GM19397 (cell line): ENCODE measurements around the gene ARNT2.

Experiments
- ATAC-seq: cut with Tn5 transposase; IDR thresholded peaks from one replicate; pipeline ENCODE4 v1.9.1; 2021; ENCODE audit warnings: mild to moderate bottlenecking, moderate library complexity; ENCODE audit not compliant: unreplicated experiment

ARNT2 gene

DNA sequence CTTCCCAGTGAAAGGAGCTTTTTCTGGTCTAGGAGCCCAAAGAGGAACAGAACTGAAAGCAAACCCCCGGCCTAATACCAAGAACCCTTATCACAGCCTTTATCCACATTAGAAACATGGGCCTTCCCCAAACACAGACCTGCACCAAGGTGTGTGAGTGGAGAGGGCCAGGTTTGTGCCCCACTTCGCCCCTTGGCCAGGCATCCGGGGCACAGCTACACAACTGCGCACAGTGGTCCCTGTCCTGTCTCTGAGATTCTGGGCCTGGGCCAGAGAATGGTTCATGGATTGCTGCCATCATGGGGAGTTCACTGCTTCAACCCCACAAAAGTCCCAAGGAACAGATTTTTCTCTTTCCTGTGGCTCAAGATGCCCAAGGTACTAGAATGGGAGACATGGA, 165.5 kb downstream of the ARNT2 start:
- no peak for ATAC-seq

DNA sequence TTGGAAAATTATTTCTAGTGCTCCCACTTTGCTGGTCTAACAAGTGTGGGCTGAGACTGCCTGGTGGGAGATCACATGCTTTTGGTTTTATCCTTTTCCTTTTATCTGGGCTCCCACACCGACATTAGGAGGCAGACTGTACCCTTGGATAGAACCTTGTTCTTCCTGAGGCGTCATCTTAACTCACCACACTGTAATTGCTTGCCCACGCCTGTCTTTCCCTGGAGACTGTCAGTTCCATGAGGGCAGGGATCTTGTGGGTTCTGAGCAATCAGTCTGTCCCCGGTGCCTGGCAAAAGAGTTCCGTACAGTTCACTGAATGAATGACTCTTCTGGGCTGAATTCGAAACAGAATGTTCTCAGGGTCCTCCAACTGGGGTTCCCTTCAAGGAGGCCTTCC, 166.4 kb downstream of the ARNT2 start:
- no peak for ATAC-seq

DNA sequence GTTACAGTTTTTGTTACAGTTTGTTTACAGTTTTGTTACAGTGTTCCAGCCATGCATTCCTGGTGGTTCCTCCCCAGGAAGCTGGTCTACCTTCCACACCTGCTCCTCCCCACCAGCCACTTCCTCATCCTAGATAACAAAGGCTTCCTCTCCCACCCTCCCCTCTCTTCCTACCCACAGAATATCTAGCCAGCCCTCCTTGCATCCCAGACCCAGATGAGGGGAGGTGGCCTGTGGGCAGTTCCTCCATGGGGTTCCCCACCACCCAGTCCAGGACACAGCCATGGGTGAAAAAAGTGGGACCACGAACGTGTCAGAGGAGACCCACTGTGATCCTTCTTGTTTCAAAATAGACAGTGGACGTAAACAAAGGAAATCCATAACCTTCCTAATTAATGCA, 168.2 kb downstream of the ARNT2 start:
- no peak for ATAC-seq

DNA sequence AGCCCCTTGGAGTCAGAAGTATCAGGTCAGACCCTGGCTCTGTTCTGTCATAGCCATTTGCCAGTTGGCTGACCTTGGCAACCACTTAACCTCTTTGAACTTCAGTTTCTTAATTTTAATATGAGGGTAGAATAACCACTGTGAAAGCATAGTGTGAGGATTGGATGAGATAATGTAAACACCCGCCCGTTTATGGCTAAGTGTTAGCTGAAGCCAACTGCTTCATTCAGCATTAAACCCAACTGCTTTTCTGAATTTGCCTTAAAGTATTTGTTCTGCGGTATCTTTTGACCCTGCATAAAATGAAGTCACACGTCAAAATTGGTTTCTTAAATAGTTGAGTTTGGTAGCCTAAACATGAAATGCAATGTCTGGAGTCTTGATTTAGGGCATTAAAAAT, 169.4 kb downstream of the ARNT2 start:
- no peak for ATAC-seq

DNA sequence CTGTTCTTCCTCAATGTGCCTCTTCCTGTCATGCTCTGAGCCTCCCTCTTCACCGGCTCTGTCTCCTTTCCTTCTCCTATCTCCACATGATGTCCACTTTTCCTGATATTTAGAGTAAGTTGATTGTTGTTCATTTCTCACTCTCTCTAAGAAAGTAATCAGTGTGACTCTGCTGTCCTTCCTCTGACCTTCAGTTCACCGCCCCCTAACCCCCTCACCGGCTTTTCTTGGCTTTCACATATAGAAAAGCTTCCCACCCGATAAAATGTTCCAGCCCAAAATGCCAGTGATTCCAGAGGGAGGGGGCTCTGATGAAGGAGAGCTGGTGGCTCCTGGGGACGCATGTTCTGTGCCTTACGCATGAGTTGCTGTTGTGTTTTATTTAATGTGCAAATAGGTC, 170.4 kb downstream of the ARNT2 start:
- ATAC-seq, result no peak

DNA sequence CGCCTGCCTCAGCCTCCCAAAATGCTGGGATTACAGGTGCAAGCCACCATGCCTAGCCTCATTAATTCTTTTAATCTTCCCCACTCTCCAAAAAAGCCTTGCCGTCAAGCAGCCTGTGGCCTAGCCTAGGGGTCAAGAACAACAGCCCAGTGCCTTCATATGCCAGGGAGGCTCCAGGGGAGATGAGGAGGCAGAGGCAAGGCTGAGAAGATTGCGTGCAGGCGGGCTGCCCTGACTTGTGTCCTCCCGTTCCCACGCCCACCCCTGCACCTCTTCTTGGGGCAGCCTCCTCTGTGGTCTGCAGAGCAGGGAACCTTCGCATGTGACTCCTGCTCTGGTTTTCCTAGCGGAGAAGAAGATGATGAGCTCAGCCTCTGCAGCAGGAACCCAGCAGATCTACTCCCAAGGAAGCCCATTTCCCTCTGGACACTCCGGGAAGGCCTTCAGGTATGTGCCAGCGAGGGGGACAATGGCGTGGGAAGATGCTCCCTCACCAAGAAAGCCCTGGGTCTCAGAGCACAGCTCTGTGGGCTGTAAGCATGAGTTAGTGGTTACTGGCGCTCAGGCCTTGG, 172.4 kb downstream of the ARNT2 start:
- ATAC-seq, result no peak

DNA sequence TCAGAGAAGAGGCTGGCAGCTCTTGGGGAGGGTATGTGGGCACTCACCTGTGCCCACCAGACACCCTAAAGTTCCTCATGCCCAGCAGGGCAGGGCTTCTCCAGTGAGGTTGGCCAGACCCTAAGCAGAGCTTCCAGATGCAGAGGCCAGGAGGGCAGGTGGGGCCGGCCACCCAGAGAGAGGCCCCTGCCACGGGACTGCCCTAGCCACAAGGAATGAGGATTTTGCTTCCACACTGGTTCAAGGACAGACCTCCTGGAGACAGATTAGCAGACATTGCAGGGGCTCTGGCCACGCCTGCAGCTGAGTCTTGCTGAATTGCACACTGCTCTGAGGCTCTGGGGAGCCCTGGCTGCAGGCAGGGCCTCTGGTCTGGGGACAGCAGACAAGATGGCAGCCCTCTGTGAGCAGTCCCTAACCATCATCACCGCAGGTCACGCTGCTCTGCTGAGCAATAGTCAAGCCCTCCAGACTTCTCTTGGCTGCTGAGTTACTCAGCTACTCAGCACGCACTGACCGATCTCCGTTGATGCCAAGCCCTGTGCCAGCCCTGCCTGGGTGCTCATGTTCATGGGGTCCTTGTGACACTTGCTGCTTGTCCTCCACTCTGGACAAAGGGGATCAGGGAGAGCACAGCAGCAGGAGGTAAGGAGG, 173.5 kb downstream of the ARNT2 start:
- no peak for ATAC-seq

DNA sequence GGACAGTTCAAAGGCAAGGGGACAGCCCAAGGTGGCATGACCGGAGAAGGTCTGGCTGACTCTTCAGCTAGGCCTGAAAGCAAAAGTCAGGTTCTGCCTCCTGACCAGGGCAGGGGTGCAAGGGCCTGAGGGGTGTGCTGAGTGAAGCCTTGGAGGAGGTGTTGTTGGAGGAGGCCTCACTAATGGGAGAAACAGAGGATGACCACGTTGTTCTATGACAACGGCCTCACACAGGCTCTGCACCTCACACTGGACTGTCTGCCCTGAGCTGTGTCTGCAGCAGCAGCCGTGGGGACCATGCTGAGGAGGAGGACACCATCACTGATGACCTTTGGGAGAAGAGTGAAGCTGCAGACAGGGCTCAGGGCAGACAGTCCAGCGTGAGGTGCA, 174.0 kb downstream of the ARNT2 start:
- ATAC-seq, result no peak

DNA sequence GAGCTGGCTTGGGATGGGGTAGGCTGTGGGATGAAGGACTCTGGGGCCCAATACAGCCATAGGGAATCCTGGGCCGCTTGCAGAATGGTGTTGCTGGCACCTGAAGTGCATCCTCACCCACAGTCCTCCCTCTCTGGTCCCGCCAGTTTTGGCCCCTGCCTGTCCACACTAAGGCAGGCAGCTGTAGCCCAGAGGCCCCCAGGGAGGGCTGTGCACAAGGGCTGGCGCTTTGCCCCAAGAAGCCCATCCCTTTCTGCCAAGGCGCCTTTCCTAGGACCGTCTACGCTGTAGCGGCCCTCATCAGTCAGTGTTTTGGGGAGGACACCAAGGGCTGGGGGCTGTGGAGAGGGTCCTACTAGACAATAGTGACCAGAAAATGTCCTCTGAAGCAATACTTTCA, 174.7 kb downstream of the ARNT2 start:
- ATAC-seq, result no peak

DNA sequence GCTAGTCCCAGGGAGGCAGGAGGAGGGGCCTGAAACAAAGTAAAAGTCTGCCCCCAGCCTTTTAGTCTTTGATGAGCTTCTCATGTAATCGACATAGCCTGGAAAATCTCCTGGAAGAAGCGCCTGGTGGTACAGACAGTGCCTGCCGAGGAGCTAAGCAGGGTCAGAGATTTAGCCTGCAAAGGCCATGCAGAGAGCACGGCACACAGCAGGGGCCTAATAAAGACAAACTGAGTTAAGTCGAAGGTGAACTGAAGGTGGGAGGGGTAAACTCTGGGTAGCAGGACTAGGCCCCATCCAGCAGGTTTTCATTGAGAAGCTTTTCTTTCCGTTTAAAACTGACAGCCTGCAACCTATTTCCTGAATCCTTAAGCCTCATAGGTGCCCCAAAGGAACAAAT, 175.4 kb downstream of the ARNT2 start:
- ATAC-seq, result no peak

DNA sequence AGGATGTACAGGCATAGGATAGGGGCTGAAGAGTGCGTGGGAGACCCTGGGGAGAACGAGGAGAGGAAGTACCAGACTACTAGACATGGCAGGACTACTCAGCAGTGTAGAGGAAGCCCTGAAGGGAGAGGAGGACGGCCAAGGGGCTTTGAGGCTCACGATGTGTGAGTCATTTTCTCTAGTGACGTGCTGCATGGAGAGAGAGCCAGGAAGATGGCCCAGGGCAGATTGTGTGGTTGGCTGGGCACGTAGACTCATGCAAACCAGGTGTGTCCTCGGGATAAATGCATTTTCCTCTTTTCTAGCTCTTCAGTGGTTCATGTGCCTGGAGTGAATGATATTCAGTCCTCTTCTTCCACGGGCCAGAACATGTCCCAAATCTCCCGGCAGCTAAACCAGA, 175.9 kb downstream of the ARNT2 start:
- no peak for ATAC-seq

DNA sequence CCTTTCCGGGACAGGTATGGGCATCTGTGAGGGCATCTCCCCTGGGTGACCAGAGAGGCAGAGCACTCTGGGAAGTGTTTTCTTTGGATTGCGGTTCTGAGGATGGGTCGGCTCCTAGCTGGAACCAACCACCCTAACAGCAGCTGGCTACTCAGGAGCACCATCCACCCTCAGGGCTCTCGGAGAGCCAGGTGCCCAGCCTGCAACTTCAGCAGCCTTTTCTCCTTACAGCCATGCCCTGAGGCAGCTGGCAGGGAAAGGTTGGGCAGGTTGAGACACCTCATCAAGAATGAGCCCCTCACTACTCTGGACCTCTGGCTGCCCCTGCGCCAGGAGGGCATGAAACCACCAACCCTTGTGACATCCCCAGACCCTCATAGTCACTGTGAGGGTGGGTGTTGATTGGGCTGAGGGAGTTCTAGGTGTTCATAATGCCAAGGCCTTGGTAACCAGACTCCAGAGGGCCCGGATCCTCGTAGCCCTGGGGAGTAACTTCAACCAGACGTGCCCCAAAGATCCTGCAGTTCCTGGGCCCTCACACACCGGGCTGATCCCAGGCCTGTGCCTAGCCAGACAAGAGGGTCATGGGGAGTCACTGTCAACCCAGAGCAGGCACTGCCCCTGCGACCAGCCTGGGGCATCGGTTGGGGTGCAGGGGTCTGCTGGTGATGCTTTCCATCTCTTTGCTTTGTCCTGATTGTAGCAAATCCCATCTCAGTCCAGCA, 176.5 kb downstream of the ARNT2 start:
- ATAC-seq, result no peak

DNA sequence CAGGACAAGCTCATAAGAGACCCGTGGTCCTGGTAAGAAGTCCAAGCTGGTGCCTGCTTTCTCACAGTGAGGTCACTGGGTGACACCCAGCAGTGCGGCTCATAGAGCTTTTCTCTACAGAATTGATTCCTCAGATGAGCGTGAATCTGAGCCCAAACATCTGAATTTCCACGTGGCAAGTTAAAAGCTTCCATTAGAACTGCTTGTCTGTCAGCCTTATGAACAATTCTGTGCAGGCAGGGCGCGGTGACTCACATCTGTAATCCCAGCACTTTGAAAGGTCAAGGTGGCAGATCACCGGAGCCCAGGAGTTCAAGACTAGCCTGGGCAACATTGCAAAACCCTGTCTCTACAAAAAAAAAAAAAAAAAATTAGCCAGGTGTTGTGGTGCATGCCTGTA, 177.8 kb downstream of the ARNT2 start:
- no peak for ATAC-seq

DNA sequence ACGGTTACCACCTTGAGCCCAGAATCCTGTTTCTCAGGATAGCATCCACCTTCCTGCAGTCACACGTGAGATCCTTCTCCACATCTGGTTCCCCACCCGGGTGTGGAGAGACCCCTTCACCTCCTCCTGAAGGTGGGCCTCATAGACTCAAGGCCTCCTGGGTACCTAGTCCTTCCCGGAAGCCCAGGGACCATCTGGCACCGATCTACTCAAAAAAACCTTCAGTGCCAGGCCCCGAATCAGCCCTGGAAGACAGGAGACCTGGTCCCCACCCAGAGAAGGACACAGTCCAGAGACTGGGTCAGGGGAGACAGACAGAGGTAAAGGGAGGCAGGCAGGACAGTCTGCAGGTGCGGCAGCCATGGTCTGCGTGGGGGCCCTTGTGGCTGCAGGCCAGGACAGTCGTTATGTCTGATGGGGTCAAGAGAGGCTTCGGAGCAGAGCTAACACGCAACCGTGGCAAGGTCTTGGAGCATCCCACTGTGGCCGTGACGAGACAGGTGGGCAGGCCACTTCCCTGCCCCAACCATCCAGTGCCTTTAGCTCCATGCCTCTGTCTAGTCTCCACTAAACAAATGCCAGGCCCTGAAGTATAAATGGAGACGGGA, 178.7 kb downstream of the ARNT2 start:
- ATAC-seq, result no peak

DNA sequence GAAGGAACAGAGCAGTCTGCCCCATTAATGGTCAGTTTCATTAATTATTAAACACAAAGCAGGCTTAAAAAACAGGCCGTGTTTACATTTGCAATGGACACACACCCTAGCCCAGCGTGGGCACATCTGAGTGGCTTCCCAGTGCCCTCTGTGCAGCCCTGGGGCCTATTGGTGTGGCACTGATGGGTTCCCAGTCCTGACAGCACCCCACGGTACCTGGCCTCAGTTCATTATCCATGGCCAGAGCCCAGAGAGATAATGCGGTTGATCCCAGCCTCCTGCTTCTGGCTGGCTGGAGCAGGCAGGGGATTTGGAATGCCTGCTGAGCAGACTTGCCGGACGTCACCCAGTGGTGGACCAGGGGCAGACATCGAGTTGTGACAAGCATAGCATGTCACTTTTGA, 180.4 kb downstream of the ARNT2 start:
- no peak for ATAC-seq

DNA sequence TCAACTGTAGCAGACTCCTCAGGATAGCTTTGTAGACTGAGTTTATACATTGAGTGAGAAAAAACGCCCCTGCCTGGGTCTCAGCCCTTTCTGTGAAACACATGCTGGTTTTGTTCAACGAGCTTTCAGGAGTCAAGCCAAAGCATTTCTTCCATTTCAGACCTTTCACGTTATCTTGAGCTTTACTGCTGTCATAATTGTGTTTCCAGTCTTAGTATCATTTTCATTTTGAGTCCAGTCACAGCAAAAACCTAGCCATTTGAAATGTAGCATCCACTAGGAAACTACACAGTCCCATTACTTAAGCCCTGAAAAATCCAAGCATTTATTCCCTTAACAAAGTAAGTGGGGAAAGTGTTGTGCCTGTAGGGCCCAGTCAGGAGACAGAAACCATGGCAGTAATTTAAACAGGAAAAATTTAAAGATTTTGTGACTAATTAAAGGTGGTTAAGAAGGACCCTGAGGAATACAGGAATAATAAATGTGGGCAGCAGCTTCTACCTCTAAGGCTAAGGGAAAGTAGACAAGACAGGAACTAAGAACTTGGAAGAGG, 180.9 kb downstream of the ARNT2 start:
- ATAC-seq, result no peak

DNA sequence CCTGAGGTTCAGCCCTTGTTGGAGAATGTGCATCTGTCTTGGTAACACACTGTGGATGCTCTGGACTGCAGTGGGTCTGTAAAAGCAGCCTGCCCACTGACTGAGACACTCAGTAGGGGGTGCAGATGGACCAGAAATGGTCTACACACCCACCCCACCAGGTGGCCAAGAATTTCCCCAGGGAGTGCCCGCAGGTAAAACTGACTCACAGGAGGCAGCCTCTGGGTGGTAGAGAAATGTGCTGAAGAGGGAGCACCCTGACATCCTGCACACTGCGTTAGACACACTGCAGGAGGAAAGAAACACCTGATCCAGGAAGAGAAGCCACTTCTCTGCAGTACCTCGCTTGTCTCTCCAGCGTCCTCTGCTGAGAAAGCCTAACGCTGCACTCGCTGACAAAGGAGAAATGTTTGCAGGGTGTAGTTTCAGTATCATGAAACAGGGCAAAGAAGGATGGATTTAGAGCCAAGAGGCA, 181.4 kb downstream of the ARNT2 start:
- no peak for ATAC-seq

DNA sequence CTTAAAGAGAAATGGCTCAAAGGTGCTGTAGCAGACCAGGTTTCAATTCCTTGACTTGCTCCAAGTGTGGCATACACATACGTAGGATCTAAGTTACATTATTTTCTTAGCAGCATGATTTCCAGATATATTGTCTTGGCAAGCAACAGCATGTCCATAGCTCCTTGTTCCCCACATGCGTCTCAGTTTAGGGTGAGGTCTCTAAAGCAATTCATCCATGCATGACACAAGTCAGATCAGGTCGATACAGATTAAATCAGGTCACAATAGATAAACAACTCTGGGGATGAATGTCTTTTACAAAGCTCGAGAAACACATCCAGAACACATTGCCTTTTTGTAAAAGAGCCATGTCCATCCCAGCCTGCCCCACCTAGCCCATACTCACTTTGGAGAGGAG, 182.0 kb downstream of the ARNT2 start:
- ATAC-seq, result no peak

DNA sequence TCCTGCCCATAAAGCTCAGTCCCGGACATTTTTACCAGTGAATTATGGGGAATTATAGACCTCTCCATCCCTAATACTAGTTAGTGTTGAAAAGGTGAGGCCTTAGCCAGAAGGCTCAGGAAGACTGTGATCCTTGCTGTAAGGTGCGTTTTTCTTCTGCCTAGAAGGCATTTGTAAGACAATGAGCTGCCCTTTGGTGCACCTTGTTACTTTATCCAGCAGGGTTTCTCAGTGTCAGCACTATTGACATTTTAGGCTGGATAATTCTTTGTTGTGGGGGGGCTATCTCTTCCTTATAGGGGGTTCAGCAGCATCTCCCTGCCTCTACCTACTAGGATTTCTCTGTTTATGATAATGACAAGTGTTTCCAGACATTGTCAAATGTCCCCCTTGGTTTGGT, 182.8 kb downstream of the ARNT2 start:
- ATAC-seq, result no peak

DNA sequence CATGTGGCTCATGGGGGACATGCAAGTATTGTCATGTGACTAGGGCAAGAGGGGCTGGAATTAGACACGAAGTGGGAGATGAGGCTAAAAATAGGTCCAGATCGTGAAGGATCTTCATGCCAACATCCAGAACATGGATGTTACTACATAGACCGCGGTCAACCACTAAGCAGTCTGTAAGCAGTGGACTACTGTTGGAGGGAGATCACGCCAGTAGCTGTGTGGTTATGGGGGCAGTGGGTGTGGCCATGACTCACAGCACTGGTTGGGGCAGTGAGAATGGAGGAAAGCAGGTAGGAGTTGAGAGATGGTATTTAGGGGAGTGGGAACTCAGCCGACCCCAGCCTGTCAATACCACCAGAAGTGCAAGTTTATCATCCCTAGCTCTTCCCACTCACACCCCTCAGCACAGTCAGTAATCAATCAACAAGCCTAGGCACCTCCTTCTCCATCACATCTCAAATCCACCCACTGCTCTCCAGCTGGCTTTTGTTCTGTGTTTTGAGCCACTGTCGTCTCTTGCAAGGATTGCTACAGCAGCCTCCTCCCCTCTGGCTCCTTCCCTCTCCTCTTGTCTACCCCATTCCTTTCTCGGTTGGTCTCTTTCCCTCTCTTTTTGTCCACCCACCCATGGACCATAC, 183.8 kb downstream of the ARNT2 start:
- ATAC-seq, result no peak

DNA sequence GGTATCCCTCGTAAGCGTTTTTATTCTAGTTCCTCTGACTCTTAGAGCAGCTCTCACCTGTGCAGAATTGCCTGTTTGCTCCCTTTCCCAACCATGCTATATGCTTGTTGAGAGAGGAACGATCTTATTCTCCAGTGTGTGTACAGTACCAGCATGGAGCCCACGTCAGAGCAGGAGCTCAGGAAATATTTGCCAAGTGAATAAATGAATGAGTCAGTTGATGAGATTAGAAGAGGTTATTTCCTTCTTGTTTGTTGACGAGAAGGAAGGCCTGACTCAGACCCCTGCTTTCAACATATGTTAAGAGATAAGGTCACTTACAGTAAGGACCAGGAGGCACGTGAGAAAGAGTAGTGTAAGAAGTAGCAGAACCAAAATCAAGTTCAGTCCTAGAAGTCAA, 184.6 kb downstream of the ARNT2 start:
- no peak for ATAC-seq
